Stimulated activated naive B cell treated with anti-CD40 and anti-IgM and Interleukin-4, amounts not matched to agents 10 μg/mL and 1 μg/mL and 100 μg/mL, for 72 hours (primary cell): ENCODE data around the gene FUT7.
A peak's percentile ranks its signal among the peaks of the same experiment; 100 is the strongest.

ENCODE experiments used
- ATAC-seq, 2 donors: fragments of 150-1000 bp; cut with Tn5 transposase; replicated peaks; 2 replicates each; pipeline ENCODE4 v1.10.0; 2021; ENCODE audit warnings: moderate library complexity in 1 of 2
- DNase-seq: peaks from one replicate; pipeline ENCODE4 v3.0.0; 2021
- H3K27ac Mint-ChIP-seq: one replicate; pipeline ENCODE4 v1.8.0; 2022; ENCODE audit warnings: mild to moderate bottlenecking, mixed read lengths
- H3K27me3 Mint-ChIP-seq, 2 donors: one replicate each; pipeline ENCODE4 v1.8.0; 2022; ENCODE audit warnings: mixed read lengths in 2 of 2
- H3K36me3 Mint-ChIP-seq, 2 donors: one replicate each; pipeline ENCODE4 v1.8.0; 2022; ENCODE audit warnings: mixed read lengths in 2 of 2, mild to moderate bottlenecking in 1 of 2
- H3K4me1 Mint-ChIP-seq, 2 donors: one replicate each; pipeline ENCODE4 v1.8.0; 2022; ENCODE audit warnings: mixed read lengths in 2 of 2, mild to moderate bottlenecking in 1 of 2
- H3K4me3 Mint-ChIP-seq, 2 donors: one replicate each; pipeline ENCODE4 v1.8.0; 2022; ENCODE audit warnings: mild to moderate bottlenecking in 2 of 2, mixed read lengths in 2 of 2, moderate library complexity in 1 of 2
- H3K9me3 Mint-ChIP-seq, 2 donors: one replicate each; pipeline ENCODE4 v1.8.0; 2022; ENCODE audit warnings: mixed read lengths in 2 of 2, mild to moderate bottlenecking in 1 of 2

The FUT7 gene

DNA sequence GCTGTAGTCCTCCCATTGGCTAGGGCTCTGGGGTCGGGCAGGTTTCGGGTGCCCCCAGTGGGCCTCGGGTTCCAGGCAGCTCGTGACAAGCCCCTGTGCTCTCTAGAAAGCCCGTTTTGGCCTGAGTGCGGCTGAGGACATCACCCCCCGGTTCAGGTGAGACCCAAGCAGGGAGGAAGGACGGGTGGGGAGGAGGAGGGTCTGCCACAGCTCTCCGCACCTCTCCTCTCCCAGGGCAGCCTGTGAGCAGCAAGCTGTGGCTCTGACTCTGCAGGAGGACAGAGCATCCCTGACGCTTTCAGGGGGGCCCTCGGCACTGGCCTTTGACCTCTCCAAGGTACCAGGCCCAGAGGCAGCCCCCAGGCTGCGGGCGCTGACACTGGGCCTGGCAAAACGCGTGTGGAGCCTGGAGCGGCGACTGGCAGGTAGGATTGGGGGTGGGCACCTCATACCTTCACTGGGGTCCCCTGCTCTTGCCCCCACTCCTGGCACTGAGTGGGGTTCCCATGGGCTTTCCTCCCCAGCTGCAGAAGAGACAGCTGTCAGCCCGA is 39.0 kb downstream of the FUT7 start:
- H3K27me3 Mint-ChIP-seq = peaks cover 9 to 44% of the 10 kb centered on the region in 2 donors
- H3K27ac Mint-ChIP-seq = peak overlapping the region; percentile 95

DNA sequence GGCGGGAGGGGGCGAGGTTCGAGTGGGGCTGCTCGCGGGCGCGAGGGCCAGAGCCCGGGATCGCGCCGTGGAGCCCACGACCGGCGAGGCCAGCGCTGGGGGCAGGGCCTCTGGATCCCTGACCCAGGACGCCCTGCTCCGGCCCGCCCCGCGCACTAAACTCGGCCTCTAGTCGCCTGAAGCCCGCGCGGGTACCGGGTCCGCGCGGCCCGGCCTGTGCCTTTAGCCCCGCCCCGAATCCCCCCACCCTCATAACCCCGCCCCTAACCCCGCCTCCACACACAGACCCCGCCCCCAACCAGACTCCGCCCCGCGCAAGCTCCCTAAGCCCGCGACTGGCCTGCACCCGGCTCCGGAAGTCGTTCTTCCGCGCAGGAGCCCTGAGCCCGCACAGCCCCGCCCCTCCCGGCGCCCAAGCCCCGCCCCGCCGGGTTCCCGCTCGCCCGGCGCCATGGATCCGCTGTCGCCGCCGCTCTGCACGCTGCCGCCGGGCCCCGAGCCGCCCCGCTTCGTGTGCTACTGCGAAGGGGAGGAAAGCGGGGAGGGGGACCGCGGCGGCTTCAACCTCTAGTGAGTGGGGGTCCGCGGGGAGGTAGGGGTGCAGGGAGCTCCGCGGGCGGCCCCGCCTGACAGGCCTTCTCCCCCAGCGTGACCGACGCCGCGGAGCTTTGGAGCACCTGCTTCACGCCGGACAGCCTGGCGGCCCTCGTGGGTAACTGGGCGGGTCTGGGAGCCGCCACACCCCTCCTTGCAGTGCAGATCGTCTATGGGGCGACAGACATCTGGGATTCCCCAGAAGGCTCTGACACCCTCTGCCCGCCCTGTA is 39.7 kb downstream of the FUT7 start, which contains the start of gene PAXX:
TSS of gene PAXX (plus strand) at position 430 of the 826 bp plus-strand sequence. CDS start at position 452, 22 bp downstream.
- ATAC-seq = peak; percentile 88 to 92
- Mint-ChIP-seq H3K9me3 (no peaks in the 10 kb centered on the region), H3K36me3 (peaks cover 12 to 18% of the 10 kb centered on the region in 2 donors), H3K4me3 (peak within 1 kb of the TSS; percentile 89 to 96), H3K27ac (peak within 1 kb of the TSS; percentile 95), H3K4me1 (peaks cover 16 to 44% of the 10 kb centered on the region in 2 donors), H3K27me3 (peaks cover 15 to 44% of the 10 kb centered on the region in 2 donors)
- DNase-seq = peak; percentile 91

More for the DNA sequence above, 39.0 kb downstream of the FUT7 start:
- Mint-ChIP-seq H3K4me3 (peak overlapping the region; percentile 89 to 96), H3K9me3 (no peaks in the 10 kb centered on the region), H3K36me3 (peaks cover 12 to 18% of the 10 kb centered on the region in 2 donors), H3K4me1 (peaks cover 20 to 51% of the 10 kb centered on the region in 2 donors)
- DNase-seq (no peak), ATAC-seq (no peak)

DNA sequence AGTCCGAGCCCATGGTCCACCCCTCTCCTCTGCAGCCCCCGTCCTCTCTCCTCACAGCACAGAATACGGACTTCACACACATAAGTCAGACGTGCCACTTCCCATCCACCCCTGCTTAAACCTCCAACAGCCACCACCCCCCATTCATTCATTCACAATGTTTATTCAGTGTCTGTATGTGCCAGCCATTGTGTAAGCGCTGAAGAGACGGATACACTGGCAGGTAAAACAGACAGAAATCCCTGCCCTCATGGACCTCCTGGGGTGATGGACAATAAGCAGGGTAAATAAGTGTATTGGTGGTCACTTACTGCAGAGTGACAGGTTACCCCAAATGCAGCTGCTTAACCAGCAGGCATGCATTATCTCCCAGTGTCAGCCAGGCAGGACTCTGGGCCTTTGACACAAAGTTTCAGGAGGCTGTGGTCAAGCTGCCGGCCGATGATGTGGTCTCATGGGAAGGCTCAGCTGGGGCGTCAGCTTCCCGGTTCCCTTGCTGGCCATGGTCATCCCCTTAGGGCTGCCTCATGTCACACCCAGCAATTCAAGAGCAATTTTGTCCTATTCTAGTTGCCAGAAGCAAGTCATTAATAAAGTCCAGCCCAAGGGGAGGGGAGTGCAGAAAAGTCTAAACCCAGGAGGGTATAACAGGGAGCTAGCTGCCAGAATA is 41.5 kb downstream of the FUT7 start:
- ATAC-seq (no peak), DNase-seq (no peak)
- Mint-ChIP-seq H3K36me3 (peaks cover 12 to 15% of the 10 kb centered on the region in 2 donors), H3K9me3 (no peaks in the 10 kb centered on the region), H3K4me1 (peaks cover 7 to 30% of the 10 kb centered on the region in 2 donors), H3K27me3 (peaks cover 22 to 46% of the 10 kb centered on the region in 2 donors), H3K27ac (peak overlapping the region; percentile 5), H3K4me3 (peak overlapping the region; percentile 8 to 38)

DNA sequence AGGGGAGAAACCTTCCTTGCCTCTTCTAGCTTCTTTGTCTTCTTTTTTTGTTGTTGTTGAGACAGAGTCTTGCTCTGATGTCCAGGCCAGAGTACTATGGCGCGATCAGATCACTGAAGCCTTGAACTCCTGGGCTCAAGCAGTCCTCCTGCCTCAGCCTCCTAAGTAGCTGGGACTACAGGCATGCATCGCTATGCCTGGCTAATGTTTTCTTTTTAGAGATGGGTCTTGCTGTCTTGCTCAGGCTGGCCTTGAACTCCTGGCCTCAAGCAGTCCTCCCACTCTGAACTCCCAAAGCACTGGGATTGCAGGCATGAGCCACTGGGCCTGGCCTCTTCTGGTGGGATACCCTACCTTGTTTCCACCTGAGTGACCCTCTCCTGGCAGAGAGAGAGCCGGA is 43.0 kb downstream of the FUT7 start:
- Mint-ChIP-seq H3K36me3 (peaks cover 7 to 12% of the 10 kb centered on the region in 2 donors), H3K4me3 (no peak overlapping the region), H3K27me3 (peaks cover 26 to 61% of the 10 kb centered on the region in 2 donors), H3K9me3 (no peaks in the 10 kb centered on the region), H3K27ac (no peak overlapping the region), H3K4me1 (peaks cover 8 to 27% of the 10 kb centered on the region in 2 donors)
- ATAC-seq = no peak
- DNase-seq = no peak

DNA sequence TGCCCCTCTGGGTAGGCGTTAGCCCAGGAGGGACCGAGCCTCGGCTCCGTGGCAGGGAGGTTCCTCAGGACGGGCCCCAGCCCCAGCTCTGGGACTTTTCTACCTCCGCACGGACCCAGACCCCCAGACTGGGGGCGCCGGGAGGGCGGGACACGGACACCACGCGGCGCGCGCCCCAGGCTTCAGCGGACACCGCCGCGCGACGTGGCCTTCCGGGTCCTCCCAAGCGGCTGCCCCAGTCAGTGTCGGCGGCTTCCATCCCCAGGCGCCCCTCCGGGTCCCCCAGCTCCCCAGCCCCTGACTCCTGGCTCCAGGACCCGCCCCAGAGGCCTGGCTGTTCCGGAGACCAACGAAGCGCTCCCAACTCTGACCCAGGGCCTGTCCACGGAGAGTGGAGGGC is 46.0 kb downstream of the FUT7 start:
- Mint-ChIP-seq H3K9me3 (no peaks in the 10 kb centered on the region), H3K4me3 (no peak overlapping the region), H3K27me3 (peaks cover 43 to 90% of the 10 kb centered on the region in 2 donors), H3K4me1 (peaks cover 4 to 6% of the 10 kb centered on the region in 2 donors), H3K27ac (no peak overlapping the region), H3K36me3 (peaks cover 0 to 4% of the 10 kb centered on the region in 2 donors)
- ATAC-seq (no peak), DNase-seq (no peak)

DNA sequence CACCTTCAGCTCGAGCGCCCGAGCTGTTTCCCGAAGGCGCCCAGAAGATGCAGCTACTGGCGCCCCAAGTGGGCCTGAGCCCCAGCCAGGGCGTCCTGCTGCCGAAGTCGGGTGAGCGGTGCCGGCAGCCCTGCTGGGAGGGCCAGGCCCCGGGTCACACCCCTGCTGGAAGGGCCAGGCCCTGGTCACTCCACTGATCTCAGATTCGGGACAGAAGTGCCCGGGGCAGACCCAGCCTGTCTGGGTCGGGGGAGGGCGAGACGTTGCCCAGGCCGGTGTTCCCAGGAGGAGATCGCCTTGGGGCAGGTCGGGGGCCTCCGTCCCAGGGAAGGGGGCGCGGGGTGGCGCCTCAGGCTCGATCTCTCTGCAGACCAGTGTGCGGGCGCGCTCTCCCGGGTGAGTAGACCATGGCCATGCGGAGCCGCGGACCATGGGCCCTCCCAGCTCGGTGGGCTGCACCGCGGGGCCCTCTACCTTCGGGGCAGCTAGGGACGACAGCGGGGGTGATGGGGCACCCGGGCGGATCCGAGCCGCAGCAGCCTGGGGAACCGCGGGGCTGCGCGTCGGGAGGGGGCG is 46.8 kb downstream of the FUT7 start:
- H3K9me3 Mint-ChIP-seq = no peaks in the 10 kb centered on the region
- H3K4me3 Mint-ChIP-seq = no peak overlapping the region
- H3K36me3 Mint-ChIP-seq = peaks cover 0 to 4% of the 10 kb centered on the region in 2 donors
- DNase-seq (no peak), ATAC-seq (peak in 1 of 2 donors; percentile 24)
- no peak overlapping the region for H3K27ac Mint-ChIP-seq
- peaks cover 4 to 6% of the 10 kb centered on the region in 2 donors for H3K4me1 Mint-ChIP-seq
- peaks cover 46 to 90% of the 10 kb centered on the region in 2 donors for H3K27me3 Mint-ChIP-seq

DNA sequence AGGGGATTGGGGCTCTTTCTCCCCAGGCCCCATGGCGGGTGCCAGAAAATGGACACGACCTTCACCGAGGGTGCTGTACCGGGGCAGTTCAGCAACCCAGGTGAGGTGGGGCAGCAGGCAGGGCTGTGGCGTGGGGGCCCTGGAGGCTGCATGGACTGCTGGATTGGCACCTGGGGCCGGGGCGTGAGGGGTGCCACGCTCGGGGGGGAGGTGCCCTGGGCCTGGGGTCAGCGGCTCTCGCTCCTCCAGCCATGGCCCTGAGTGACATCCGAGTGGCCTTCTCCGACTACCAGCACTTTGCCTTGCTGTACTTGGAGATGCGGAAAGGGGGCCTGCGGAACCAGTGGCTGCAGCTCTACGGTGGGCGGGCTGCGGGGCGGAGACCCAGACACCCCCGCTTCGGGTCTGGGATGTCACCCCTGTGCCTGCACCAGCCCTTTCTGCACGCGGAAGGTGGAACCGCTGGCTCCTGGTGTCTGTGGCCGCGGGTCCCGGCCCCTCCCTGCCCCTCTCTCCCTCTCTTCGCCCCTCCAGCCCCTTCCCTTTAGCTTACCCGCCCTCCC is 47.3 kb downstream of the FUT7 start:
- no peak for DNase-seq
- Mint-ChIP-seq H3K27me3 (peaks cover 41 to 90% of the 10 kb centered on the region in 2 donors), H3K4me3 (no peak overlapping the region), H3K36me3 (peaks cover 0 to 4% of the 10 kb centered on the region in 2 donors), H3K27ac (no peak overlapping the region), H3K4me1 (peaks cover 0 to 4% of the 10 kb centered on the region in 2 donors), H3K9me3 (no peaks in the 10 kb centered on the region)
- ATAC-seq = no peak

DNA sequence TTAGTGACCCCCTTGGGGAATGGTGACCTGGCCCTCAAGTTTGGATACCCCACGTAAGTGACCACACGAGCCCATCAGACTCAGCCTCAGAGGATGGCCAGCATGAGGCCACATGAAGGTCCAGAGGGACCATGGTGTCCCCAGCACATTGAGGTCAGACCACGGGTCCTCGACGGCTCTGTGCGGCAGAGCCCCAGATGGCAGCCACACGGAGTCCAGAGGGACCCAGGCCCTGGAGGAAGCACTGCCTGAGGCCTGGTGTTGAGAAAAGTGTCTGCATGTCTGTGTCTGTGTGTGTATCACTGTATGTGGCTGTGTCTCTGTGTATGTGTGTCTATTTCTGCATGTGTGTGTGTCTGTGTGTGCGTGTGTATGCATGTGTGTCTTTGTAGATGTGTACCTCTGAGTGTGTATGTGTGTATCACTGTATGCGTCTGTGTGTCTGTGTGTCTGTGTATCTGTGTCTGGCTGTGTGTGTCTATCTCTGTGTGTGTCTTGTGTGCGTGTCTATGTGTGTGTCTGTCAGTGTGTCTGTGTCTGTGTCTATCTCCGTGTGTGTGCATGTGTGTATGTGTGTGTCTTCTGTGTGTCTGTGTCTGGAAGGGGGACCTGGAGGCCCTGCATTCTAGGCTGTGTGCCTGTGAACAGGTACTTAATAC is 48.1 kb downstream of the FUT7 start:
- no peak for ATAC-seq
- Mint-ChIP-seq H3K4me3 (no peak overlapping the region), H3K27me3 (peaks cover 41 to 85% of the 10 kb centered on the region in 2 donors), H3K27ac (no peak overlapping the region), H3K36me3 (peaks cover 0 to 4% of the 10 kb centered on the region in 2 donors), H3K9me3 (no peaks in the 10 kb centered on the region), H3K4me1 (peaks cover 0 to 4% of the 10 kb centered on the region in 2 donors)
- DNase-seq = no peak

DNA sequence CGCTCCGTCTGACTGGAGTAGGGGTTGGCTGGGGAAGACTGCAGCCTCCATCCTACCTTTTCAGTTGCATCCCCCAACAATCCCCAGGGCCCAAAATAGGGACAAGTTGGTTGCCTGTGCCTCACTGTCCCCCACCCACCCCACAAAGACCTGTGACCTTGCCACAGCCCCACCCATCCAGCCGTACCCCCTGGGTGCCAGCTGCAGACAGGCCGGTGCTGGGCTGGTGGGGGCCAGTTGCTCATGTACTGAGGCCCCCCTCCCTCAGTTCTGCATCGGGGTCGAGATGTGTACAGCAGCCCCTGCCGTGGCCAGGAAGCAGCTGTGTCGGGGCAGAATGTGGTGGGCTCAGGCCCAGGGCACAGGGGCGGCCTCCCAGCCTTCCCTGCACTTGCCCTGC is 48.7 kb downstream of the FUT7 start:
- H3K27ac Mint-ChIP-seq = no peak overlapping the region

DNA sequence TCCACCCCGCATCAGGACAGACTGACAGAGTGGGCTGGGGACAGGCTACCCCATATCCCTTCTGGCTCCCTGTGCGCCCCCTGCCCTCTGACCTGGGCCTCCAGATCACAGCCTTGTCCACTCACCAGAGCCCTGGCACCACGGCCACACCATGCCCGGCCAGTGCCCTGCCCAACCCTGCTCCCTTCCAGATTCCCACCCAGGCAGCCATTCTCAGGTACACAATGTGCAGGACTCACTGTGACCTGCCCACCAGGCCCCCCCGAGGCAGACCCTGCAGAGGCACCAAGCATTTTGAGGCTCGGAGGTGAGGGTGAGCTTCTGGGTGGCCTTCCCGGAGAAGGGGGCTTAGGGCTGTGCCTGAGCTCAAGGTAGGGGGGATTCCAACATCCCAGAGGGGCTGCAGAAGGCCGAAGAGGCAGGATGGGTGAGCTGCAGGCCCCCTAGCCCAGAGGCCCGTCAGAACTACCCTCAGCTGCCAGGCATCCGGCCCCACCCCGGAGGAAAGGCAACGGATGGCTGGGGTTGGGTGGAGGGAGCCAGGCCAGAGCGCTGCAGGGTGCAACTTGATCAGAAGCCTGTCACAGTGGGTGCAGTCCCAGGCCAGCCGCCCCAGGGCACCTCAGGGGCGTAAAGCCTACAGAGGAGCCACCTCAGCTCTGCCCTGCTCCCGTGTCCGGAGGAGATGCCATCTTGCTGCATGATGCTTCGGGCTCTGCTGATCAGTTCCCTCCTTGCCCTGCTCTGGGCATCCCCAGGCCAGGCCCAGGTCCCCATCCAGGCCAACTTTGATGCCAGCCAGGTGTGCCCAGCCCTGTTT is 49.4 kb downstream of the FUT7 start, which contains the start of gene LCNL1:
TSS of gene LCNL1 (plus strand) at position 762 of the 820 bp plus-strand sequence. CDS start 594 bp downstream, outside the sequence.
- ATAC-seq (no peak), DNase-seq (no peak)
- peaks cover 37 to 80% of the 10 kb centered on the region in 2 donors for H3K27me3 Mint-ChIP-seq
- H3K4me1 Mint-ChIP-seq = peaks cover 0 to 4% of the 10 kb centered on the region in 2 donors
- peaks cover 0 to 4% of the 10 kb centered on the region in 2 donors for H3K36me3 Mint-ChIP-seq
- H3K9me3 Mint-ChIP-seq = no peaks in the 10 kb centered on the region
- H3K4me3 Mint-ChIP-seq = no peak within 1 kb of the TSS
- no peak within 1 kb of the TSS for H3K27ac Mint-ChIP-seq

More for the DNA sequence above, 48.7 kb downstream of the FUT7 start:
- no peak for ATAC-seq
- Mint-ChIP-seq H3K9me3 (no peaks in the 10 kb centered on the region), H3K27me3 (peaks cover 41 to 81% of the 10 kb centered on the region in 2 donors), H3K4me3 (no peak overlapping the region), H3K36me3 (peaks cover 0 to 4% of the 10 kb centered on the region in 2 donors), H3K4me1 (peaks cover 0 to 4% of the 10 kb centered on the region in 2 donors)
- DNase-seq = no peak

DNA sequence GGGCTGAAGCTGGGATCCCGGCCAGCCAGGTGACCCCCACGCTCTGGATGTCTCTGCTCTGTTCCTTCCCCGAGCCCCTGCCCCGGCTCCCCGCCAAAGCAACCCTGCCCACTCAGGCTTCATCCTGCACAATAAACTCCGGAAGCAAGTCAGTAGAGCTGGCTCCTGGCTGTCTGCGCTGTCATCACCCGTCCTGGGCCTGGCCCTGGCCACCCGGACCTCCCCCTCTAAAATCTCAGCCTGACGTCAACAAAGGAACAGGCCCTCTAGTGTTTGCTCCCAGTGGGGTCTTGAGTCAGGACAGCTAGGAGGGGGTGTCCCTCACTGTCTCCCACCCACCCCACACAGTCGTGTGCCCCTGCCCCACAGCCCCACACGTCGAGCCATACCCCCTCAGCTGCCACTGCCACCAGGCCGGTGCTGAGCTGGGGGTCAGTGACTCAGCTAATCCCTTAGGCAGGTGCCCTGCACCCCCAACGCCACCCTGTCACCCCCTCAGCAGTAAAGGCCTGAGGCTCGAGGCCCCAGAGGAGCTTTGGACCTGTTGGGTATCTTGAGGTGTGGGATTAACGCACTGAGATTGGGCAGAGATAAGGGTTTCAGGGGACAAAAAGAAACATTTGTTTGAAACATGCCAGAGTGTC is 50.2 kb downstream of the FUT7 start:
- Mint-ChIP-seq H3K4me1 (peaks cover 0 to 5% of the 10 kb centered on the region in 2 donors), H3K36me3 (peaks cover 0 to 4% of the 10 kb centered on the region in 2 donors), H3K4me3 (no peak overlapping the region), H3K27ac (no peak overlapping the region), H3K9me3 (no peaks in the 10 kb centered on the region), H3K27me3 (peaks cover 38 to 80% of the 10 kb centered on the region in 2 donors)
- no peak for DNase-seq
- ATAC-seq = no peak
